Sigmoid colon (tissue), 7 donors: ENCODE data around the gene EGR1. TPM values are rescaled to one million over a fixed set of nuclear protein-coding genes. Genes with fewer than 3 reads are reported as not detected.

Source experiments
- DNase-seq: peaks from one replicate; pipeline ENCODE4 v3.0.0-alpha.2; 2019
- H3K27ac ChIP-seq, 4 donors: fragments of 200-600 bp; sonication (generic); one replicate each; pipeline ENCODE4 v1.5.1; 2016 to 2019; ENCODE audit warnings: mild to moderate bottlenecking in 1 of 4
- H3K27me3 ChIP-seq, 3 donors: fragments of 200-600 bp; sonication (generic); one replicate each; pipeline ENCODE4 v1.5.1; 2019; ENCODE audit warnings: mild to moderate bottlenecking in 1 of 3
- H3K36me3 ChIP-seq, 4 donors: fragments of 200-600 bp; sonication (generic); one replicate each; pipeline ENCODE4 v1.5.1; 2016 to 2019
- H3K4me1 ChIP-seq, 4 donors: fragments of 200-600 bp; sonication (generic); one replicate each; pipeline ENCODE4 v1.5.1; 2017 to 2019
- H3K4me3 ChIP-seq, 4 donors: fragments of 200-600 bp; sonication (generic); one replicate each; pipeline ENCODE4 v1.5.1; 2017 to 2019; ENCODE audit warnings: mild to moderate bottlenecking in 2 of 4, moderate library complexity in 1 of 4
- H3K9me3 ChIP-seq, 4 donors: fragments of 200-600 bp in 3 of 4; sonication (generic) in 3 of 4; one replicate each; pipeline versions ENCODE4 v1.5.1 to v1.6.1; 2013 to 2019
- CTCF ChIP-seq, 4 experiments: fragments of 450-650 bp in 3 of 4; fragments of 200-600 bp in 1 of 4; IDR thresholded peaks; one replicate each; pipeline ENCODE4 v1.5.1; 2016 to 2019; ENCODE audit warnings: antibody characterized with exemption in 4 of 4, mild to moderate bottlenecking in 3 of 4, moderate library complexity in 2 of 4
- EP300 ChIP-seq, 4 donors: sonication (generic); formaldehyde crosslinking; IDR thresholded peaks; one replicate each; pipeline ENCODE4 v1.6.1; 2017; ENCODE audit warnings: antibody characterized with exemption in 4 of 4
- POLR2A ChIP-seq, 2 donors: fragments of 450-650 bp; IDR thresholded peaks; one replicate each; pipeline ENCODE4 v1.6.1; 2016; ENCODE audit warnings: antibody characterized with exemption in 2 of 2, mild to moderate bottlenecking in 2 of 2, moderate library complexity in 2 of 2
- POLR2AphosphoS5 ChIP-seq, 4 donors: sonication (generic); formaldehyde crosslinking; IDR thresholded peaks; one replicate each; pipeline ENCODE4 v1.6.1; 2017; ENCODE audit warnings: antibody characterized with exemption in 4 of 4
- WGBS, 2 donors: extraction: QIAGEN DNeasy Blood & Tissue Kit; methylation state at CpG; one replicate each; pipeline ENCODE4 v1.1.7; 2013; 5-methylcytosine and 5-hydroxymethylcytosine counted together
- intact Hi-C: fragments of 100-400 bp; cut with DNase I; formaldehyde crosslinking; loops from one replicate; pipeline ENCODE4 v1.15.1; 2023
- polyA plus RNA-seq, 3 donors: library from polyadenylated mRNA; stranded (reverse); fragments of 200-250 nt; gene quantifications; one replicate each; pipeline ENCODE4 v1.2.3, GENCODE V29; 2013
- total RNA-seq, 4 donors: library from RNA; depleted of rRNA; stranded (reverse); fragments of >200 nt; gene quantifications; one replicate each; pipeline ENCODE4 v1.1.0, GENCODE V29; 2016
- donor health status: healthy with polysubstance abuse.
- donor health status: Bipolar disorder and iron deficiency.
- donor health status: healthy.

The EGR1 gene
- total RNA-seq: 100 to 1,000 TPM in 1 of 4 donors, 10 to 100 TPM in 3; 18.5 to 146 (median 62.0) TPM
- 10 to 100 TPM; 17.6 to 85.0 (median 69.1) TPM for polyA plus RNA-seq

- WGBS, 2 donors: 0 to 1% methylated on average over 85 of the region's 85 CpGs
- peak within 1 kb of the TSS; percentile 96 to 99 (median 98) for H3K27ac ChIP-seq
- H3K36me3 ChIP-seq: no peaks in the 10 kb centered on the region
- no peaks in the 10 kb centered on the region for H3K27me3 ChIP-seq
- TF ChIP-seq POLR2AphosphoS5 (IDR thresholded peaks at IDR 0.05): peak; percentile 89 to 98 (median 94)
- peak; percentile 41 to 49 for TF ChIP-seq POLR2A (IDR thresholded peaks at IDR 0.05)
- TF ChIP-seq CTCF (IDR thresholded peaks at IDR 0.05): peak in 2 of 4 experiments; percentile 11 to 13
- TF ChIP-seq EP300 (IDR thresholded peaks at IDR 0.05): no peak
- DNase-seq: peak; percentile 98
- peaks cover 0 to 32% (median 26%) of the 10 kb centered on the region in 4 donors for H3K4me1 ChIP-seq
- peak within 1 kb of the TSS; percentile 62 to 86 (median 76) for H3K4me3 ChIP-seq
- intact Hi-C loops: loop anchor here (2.0 kb wide), 1 partner anchor 77 kb away; the partner anchor contains the start of gene ETF1
- no peaks in the 10 kb centered on the region for H3K9me3 ChIP-seq
Measured at GRCh38 chr5:138465261-138466124, at the start of gene EGR1. Gene EGR1 (plus strand): TSS chr5:138465479. CDS start chr5:138465762, 283 bp downstream.

- no peaks in the 10 kb centered on the region for H3K27me3 ChIP-seq
- intact Hi-C loops: no loop called here
- H3K27ac ChIP-seq: no peak overlapping the region
- no peak for DNase-seq
- TF ChIP-seq CTCF (IDR thresholded peaks at IDR 0.05) (no peak), EP300 (IDR thresholded peaks at IDR 0.05) (no peak), POLR2A (IDR thresholded peaks at IDR 0.05) (no peak), POLR2AphosphoS5 (IDR thresholded peaks at IDR 0.05) (no peak)
- H3K4me3 ChIP-seq: no peak overlapping the region
- peaks cover 44 to 96% (median 73%) of the 10 kb centered on the region in 4 donors for H3K36me3 ChIP-seq
- H3K4me1 ChIP-seq: no peaks in the 10 kb centered on the region
- H3K9me3 ChIP-seq: no peaks in the 10 kb centered on the region
- 86 to 87% methylated on average over 2 of the region's 2 CpGs for WGBS, 2 donors
Measured at GRCh38 chr5:138418444-138418843, 46.8 kb upstream of the EGR1 start.

- Histone ChIP-seq H3K4me1 (no peaks in the 10 kb centered on the region), H3K4me3 (no peak overlapping the region), H3K27me3 (no peaks in the 10 kb centered on the region), H3K36me3 (peaks cover 48 to 99% (median 72%) of the 10 kb centered on the region in 4 donors), H3K9me3 (no peaks in the 10 kb centered on the region), H3K27ac (no peak overlapping the region)
- TF ChIP-seq POLR2A (IDR thresholded peaks at IDR 0.05) (no peak), POLR2AphosphoS5 (IDR thresholded peaks at IDR 0.05) (no peak), CTCF (IDR thresholded peaks at IDR 0.05) (no peak), EP300 (IDR thresholded peaks at IDR 0.05) (no peak)
- DNase-seq: no peak
- 96 to 99% methylated on average over 1 of the region's 1 CpG for WGBS, 2 donors
- intact Hi-C loops: no loop called here
Measured at GRCh38 chr5:138425079-138425478, 40.2 kb upstream of the EGR1 start.

- H3K9me3 ChIP-seq: no peaks in the 10 kb centered on the region
- no peak overlapping the region for H3K4me3 ChIP-seq
- no peak overlapping the region for H3K27ac ChIP-seq
- DNase-seq: no peak
- TF ChIP-seq CTCF (IDR thresholded peaks at IDR 0.05) (no peak), POLR2AphosphoS5 (IDR thresholded peaks at IDR 0.05) (no peak), POLR2A (IDR thresholded peaks at IDR 0.05) (no peak), EP300 (IDR thresholded peaks at IDR 0.05) (no peak)
- WGBS, 2 donors: 90% methylated on average over 5 of the region's 5 CpGs
- H3K27me3 ChIP-seq: no peaks in the 10 kb centered on the region
- H3K36me3 ChIP-seq: peaks cover 26 to 59% (median 48%) of the 10 kb centered on the region in 4 donors
- intact Hi-C loops: no loop called here
- H3K4me1 ChIP-seq: peaks cover 0 to 22% (median 18%) of the 10 kb centered on the region in 4 donors
Measured at GRCh38 chr5:138435943-138436342, 29.3 kb upstream of the EGR1 start.
